Tibial nerve (tissue), 4 donors: ENCODE results near the gene NGEF. TPM values are rescaled to one million over a fixed set of nuclear protein-coding genes. Genes with fewer than 3 reads are reported as not detected.

ENCODE experiments used
- DNase-seq, 2 donors: peaks; one replicate each; pipeline ENCODE4 v3.0.0-alpha.2; 2019; ENCODE audit warnings: low spot score in 2 of 2
- H3K27ac ChIP-seq, 4 donors: fragments of 200-600 bp; sonication (generic) in 3 of 4; one replicate each; pipeline ENCODE4 v1.5.1; 2017 to 2019; ENCODE audit warnings: mild to moderate bottlenecking in 1 of 4
- H3K27me3 ChIP-seq, 2 donors: fragments of 200-600 bp; sonication (generic) in 1 of 2; one replicate each; pipeline versions ENCODE4 v1.5.1 to v1.6.0; 2017 to 2019
- H3K36me3 ChIP-seq, 3 donors: fragments of 200-600 bp; sonication (generic); one replicate each; pipeline ENCODE4 v1.5.1; 2018 to 2019
- H3K4me1 ChIP-seq, 4 donors: fragments of 200-600 bp; sonication (generic) in 3 of 4; one replicate each; pipeline ENCODE4 v1.5.1; 2017 to 2019
- H3K4me3 ChIP-seq, 4 donors: fragments of 200-600 bp; sonication (generic) in 3 of 4; one replicate each; pipeline ENCODE4 v1.5.1; 2017 to 2019; ENCODE audit warnings: mild to moderate bottlenecking in 1 of 4, moderate library complexity in 1 of 4
- H3K9me3 ChIP-seq, 4 donors: fragments of 200-600 bp; sonication (generic) in 3 of 4; one replicate each; pipeline ENCODE4 v1.5.1; 2017 to 2019
- EP300 ChIP-seq, 2 donors: sonication (generic); formaldehyde crosslinking; IDR thresholded peaks; one replicate each; pipeline ENCODE4 v1.6.1; 2017; ENCODE audit warnings: antibody characterized with exemption in 2 of 2, mild to moderate bottlenecking in 1 of 2
- POLR2A ChIP-seq, 2 donors: fragments of 450-650 bp; IDR thresholded peaks; one replicate each; pipeline ENCODE4 v1.6.1; 2017; ENCODE audit warnings: antibody characterized with exemption in 2 of 2, mild to moderate bottlenecking in 2 of 2, moderate library complexity in 2 of 2
- WGBS, 2 donors: methylation state at CpG; one replicate each; pipeline ENCODE4 v1.1.5; 2018; 5-methylcytosine and 5-hydroxymethylcytosine counted together
- total RNA-seq, 4 donors: library from RNA; depleted of rRNA; stranded (reverse); fragments of >200 nt; gene quantifications; one replicate each; pipeline ENCODE4 v1.1.0, GENCODE V29; 2016
- TF ChIP-seq, protein P1 (sequence below), 5 experiments: fragments of 200-600 bp in 3 of 5; fragments of 450-650 bp in 2 of 5; sonication (generic) in 3 of 5; IDR thresholded peaks; one replicate each; pipeline ENCODE4 v1.5.1; 2016 to 2019; ENCODE audit warnings: antibody characterized with exemption in 5 of 5, mild to moderate bottlenecking in 3 of 5, moderate library complexity in 2 of 5

NGEF gene
- total RNA-seq, 4 donors from 2014 or later, result 12.9 to 47.6 (median 22.7) TPM

DNA sequence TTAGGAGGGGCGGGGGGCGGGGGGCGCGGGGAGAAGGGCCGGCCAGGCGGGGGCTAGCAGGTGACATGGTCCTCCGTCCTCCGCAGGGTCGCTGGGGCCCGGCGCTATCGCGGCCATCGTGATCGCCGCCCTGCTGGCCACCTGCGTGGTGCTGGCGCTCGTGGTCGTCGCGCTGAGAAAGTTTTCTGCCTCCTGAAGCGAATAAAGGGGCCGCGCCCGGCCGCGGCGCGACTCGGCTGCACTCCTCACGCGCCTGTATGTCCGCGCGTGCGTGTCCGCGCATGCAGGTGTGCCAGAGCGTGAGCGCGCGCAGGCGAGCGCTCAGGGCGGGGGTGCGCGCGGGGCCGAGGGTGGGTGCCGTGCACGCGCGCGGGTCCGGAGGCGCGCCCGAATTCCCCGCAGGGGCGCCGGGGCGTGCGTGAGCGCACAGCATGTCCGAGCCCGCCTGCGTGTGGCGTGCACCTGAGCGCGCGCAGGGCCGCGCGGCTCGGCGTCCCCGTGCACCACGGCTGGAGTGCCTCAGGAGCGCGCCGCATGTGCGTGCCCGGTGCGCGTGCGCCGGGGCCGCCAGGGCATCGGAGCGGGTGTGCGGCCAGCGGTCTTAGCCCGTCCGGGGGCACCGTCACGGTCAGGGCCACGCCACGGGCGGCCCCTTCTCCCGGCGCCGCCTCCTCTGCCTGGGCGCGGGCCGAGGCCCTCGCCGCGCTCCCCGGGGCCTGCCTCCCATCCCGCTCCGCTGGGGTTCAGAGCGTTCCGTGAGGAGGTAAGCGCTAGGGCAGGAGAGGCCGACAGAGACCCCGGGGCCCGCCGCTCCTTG, 136.7 kb downstream of the NGEF start:
- Histone ChIP-seq H3K36me3 (peaks cover 0 to 11% (median 0%) of the 10 kb centered on the region in 3 donors), H3K27me3 (peaks cover 0 to 15% of the 10 kb centered on the region in 2 donors), H3K27ac (peak overlapping the region; percentile 65 to 92 (median 86)), H3K4me3 (peak overlapping the region; percentile 35 to 70 (median 43)), H3K9me3 (no peaks in the 10 kb centered on the region), H3K4me1 (peaks cover 0 to 66% (median 34%) of the 10 kb centered on the region in 4 donors)
- peak in 1 of 2 donors; percentile 13 for DNase-seq
- 0 to 3% methylated on average over 30 to 96 of the region's 119 CpGs for WGBS, 2 donors
- no peak for TF ChIP-seq EP300 (IDR thresholded peaks at IDR 0.05)
- TF ChIP-seq, protein P1, sequence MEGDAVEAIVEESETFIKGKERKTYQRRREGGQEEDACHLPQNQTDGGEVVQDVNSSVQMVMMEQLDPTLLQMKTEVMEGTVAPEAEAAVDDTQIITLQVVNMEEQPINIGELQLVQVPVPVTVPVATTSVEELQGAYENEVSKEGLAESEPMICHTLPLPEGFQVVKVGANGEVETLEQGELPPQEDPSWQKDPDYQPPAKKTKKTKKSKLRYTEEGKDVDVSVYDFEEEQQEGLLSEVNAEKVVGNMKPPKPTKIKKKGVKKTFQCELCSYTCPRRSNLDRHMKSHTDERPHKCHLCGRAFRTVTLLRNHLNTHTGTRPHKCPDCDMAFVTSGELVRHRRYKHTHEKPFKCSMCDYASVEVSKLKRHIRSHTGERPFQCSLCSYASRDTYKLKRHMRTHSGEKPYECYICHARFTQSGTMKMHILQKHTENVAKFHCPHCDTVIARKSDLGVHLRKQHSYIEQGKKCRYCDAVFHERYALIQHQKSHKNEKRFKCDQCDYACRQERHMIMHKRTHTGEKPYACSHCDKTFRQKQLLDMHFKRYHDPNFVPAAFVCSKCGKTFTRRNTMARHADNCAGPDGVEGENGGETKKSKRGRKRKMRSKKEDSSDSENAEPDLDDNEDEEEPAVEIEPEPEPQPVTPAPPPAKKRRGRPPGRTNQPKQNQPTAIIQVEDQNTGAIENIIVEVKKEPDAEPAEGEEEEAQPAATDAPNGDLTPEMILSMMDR (IDR thresholded peaks at IDR 0.05), result peak in 2 of 5 experiments; percentile 5 to 9

DNA sequence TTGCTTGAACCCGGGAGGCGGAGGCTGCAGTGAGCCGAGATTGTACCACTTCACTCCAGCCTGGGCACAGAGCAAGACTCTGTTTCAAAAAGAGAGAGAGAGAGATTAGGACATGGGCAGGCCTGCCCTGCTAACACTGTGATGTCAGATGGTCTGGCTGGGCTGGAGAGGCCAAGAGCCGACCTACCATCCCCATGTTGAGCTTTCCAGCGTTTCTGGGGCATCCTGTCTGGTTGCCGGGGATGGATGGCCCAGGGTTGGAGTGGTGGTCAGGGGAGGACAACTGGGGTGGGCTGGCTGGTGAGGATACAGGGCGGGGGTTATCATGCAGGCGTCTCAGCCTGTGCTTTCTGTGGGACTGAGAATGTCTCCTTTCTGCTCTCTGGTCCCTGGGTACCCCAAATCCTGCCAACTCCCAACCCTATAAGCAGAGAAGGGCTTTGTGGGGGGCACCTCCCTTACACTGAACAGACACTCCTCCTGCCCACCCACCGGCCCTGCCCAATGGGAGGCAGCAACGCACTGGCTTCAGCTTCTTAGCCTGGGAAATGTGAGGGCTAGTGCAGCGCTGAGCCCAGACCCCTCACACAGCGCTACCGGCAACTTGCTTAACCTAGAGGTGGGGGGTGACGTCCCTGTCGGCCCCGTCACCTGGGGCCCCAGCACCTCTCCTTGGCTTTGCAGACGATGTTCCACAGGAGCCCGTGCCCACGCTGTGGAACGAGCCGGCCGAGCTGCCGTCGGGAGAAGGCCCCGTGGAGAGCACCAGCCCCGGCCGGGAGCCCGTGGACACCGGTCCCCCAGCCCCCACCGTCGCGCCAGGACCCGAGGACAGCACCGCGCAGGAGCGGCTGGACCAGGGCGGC, 137.6 kb downstream of the NGEF start:
- TF ChIP-seq EP300 (IDR thresholded peaks at IDR 0.05), result peak in 1 of 2 donors; percentile 33
- TF ChIP-seq, protein P1 (IDR thresholded peaks at IDR 0.05), result no peak
- peaks cover 0 to 75% (median 34%) of the 10 kb centered on the region in 4 donors for H3K4me1 ChIP-seq
- no peaks in the 10 kb centered on the region for H3K9me3 ChIP-seq
- H3K36me3 ChIP-seq, result peaks cover 0 to 11% (median 0%) of the 10 kb centered on the region in 3 donors
- 44 to 61% methylated on average over 9 to 14 of the region's 37 CpGs for WGBS, 2 donors
- DNase-seq, result peak in 1 of 2 donors; percentile 12
- H3K4me3 ChIP-seq, result peak overlapping the region; percentile 35 to 70 (median 43)
- peaks cover 0 to 15% of the 10 kb centered on the region in 2 donors for H3K27me3 ChIP-seq
- H3K27ac ChIP-seq, result peak overlapping the region; percentile 65 to 92 (median 86)

DNA sequence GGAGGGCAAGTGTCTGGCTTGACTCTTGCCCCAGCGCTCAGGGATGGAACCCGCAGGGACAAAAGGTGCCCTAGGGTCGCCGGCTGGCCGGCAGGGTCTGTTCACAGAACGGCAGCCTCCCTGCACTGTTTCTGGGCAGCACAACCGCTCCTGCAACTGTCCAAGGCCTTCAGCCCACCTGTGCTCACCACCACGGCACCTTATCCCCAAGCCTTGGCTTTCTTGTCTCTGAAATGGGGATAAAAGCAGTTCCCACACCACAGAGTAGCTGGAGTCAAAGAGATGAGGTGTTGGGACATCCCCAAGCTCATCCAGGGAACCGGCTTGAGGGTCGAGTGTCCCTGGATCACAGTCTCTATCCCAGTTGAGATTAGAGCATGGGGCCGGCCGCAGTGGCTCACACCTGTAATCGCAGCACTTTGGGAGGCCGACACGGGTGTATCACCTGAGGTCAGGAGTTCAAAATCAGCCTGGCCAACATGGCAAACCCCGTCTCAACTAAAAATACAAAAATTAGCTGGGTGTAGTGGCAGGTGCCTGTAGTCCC, 138.3 kb downstream of the NGEF start:
- Histone ChIP-seq H3K9me3 (no peaks in the 10 kb centered on the region), H3K4me1 (peaks cover 0 to 69% (median 34%) of the 10 kb centered on the region in 4 donors), H3K27me3 (peaks cover 0 to 15% of the 10 kb centered on the region in 2 donors), H3K4me3 (no peak overlapping the region), H3K27ac (peak overlapping the region in 3 of 4 donors; percentile 83 to 92 (median 89)), H3K36me3 (peaks cover 0 to 10% (median 0%) of the 10 kb centered on the region in 3 donors)
- peak in 1 of 2 donors; percentile 8 for DNase-seq
- 89 to 94% methylated on average over 16 of the region's 16 CpGs for WGBS, 2 donors
- TF ChIP-seq EP300 (IDR thresholded peaks at IDR 0.05) (no peak), POLR2A (IDR thresholded peaks at IDR 0.05) (no peak)

DNA sequence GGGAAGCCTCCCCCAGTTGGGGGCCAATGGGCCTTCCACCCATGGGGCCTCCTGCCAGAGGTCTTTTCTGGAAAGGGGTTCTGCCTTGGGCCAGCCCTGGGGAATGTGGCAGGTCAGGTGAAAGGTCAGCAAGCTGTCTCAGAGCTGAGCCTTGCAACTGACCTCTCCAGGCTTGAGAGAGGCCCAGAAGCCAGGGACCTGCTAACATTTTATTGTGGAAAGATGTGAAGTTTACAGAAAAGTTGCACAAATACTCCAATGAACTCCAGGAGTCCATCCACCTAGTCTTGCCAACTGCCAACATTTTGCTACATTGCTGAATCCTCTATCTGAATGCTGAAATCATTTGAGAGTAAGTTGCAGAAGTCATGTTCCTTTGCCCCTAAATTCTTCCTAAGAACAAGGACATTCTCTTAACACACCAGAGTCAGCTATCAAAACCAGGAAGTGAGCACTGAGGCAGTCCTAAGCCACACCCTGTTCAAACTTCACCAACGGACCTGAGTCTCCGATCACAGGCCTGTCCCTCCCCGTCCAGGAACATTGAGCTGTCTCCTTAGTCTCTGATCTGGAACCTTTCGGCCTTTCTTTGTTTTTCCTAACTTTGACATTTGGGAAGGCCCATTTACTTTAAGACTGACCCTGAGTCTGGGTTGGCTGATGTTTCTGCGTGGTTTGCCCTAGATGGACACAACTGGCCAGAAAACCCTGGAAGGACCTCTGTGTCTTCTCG, 139.0 kb downstream of the NGEF start:
- peak overlapping the region in 3 of 4 donors; percentile 83 to 92 (median 89) for H3K27ac ChIP-seq
- peaks cover 0 to 15% of the 10 kb centered on the region in 2 donors for H3K27me3 ChIP-seq
- DNase-seq, result peak in 1 of 2 donors; percentile 7
- TF ChIP-seq POLR2A (IDR thresholded peaks at IDR 0.05), result no peak
- H3K9me3 ChIP-seq, result no peaks in the 10 kb centered on the region
- H3K4me1 ChIP-seq, result peaks cover 0 to 67% (median 34%) of the 10 kb centered on the region in 4 donors
- WGBS, 2 donors, result 83 to 85% methylated on average over 6 of the region's 6 CpGs
- H3K36me3 ChIP-seq, result peaks cover 0 to 4% (median 0%) of the 10 kb centered on the region in 3 donors
- no peak overlapping the region for H3K4me3 ChIP-seq

DNA sequence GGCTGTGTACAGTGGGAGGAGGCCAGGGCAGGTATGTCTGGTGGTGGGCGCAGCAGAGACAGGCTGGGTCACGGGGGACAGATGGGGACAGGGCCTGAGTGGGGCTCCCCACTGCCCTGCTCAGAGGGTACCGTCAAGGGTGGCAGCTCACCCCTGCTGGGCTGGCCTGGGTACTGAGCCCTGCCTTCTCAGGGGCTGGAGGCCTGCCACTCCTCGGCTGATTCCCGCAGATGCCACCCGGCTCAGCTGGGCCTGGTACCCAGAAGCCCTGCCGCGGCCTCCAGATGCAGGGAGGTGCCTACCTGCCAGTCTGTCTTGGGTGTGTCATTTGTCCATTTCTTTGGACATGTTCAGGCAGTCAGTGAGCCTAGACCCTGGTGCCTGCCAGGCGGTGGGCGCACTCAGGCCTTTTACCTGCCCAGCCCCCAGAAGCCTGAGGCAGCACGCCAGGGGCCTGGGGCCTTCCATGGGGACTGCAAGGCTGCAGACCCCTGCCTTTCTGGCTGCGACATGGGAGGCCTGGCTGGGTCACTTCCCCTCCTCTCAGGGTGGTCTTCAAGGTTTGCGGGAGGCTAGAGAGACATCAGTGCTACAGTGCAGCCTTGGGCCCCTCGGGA, 139.7 kb downstream of the NGEF start:
- no peaks in the 10 kb centered on the region for H3K36me3 ChIP-seq
- 82 to 88% methylated on average over 3 to 9 of the region's 14 CpGs for WGBS, 2 donors
- H3K4me1 ChIP-seq, result peaks cover 0 to 67% (median 34%) of the 10 kb centered on the region in 4 donors
- H3K27me3 ChIP-seq, result peaks cover 0 to 15% of the 10 kb centered on the region in 2 donors
- TF ChIP-seq POLR2A (IDR thresholded peaks at IDR 0.05) (no peak), EP300 (IDR thresholded peaks at IDR 0.05) (no peak)
- TF ChIP-seq, protein P1 (IDR thresholded peaks at IDR 0.05), result no peak
- peak overlapping the region; percentile 63 to 92 (median 86) for H3K27ac ChIP-seq
- peak in 1 of 2 donors; percentile 7 for DNase-seq
- no peak overlapping the region for H3K4me3 ChIP-seq
- no peaks in the 10 kb centered on the region for H3K9me3 ChIP-seq
